Measurements from ENCODE around the gene DNAAF6.

DNAAF6 gene

GRCh38 chrX:107293056-107293455 lies 86.6 kb downstream of the DNAAF6 start:
- DNase-seq (ENCODE audit: low read depth): no peak
